GM06990 (cell line): ENCODE measurements around the gene LPP.

Experiments
- DNase-seq: peaks from one replicate; pipeline ENCODE4 v3.0.0-alpha.2; 2011; ENCODE audit not compliant: insufficient read length; ENCODE audit errors: extremely low read depth
- H3K27me3 ChIP-seq: replicated peaks from 2 replicates; pipeline ENCODE4 v1.6.0; 2011; ENCODE audit warnings: low read length; ENCODE audit not compliant: control insufficient read depth, insufficient read depth
- H3K36me3 ChIP-seq: 2 replicates; pipeline ENCODE4 v1.5.1; 2011; ENCODE audit warnings: low read length; ENCODE audit not compliant: control insufficient read depth, insufficient read depth
- H3K4me3 ChIP-seq: replicated peaks from 2 replicates; pipeline ENCODE4 v1.5.1; 2011; ENCODE audit warnings: low read depth, mild to moderate bottlenecking, control low read depth, low read length
- CTCF ChIP-seq: IDR thresholded peaks from 2 replicates; pipeline ENCODE4 v1.5.1; 2011; ENCODE audit warnings: low read length, control low read depth, mild to moderate bottlenecking, inconsistent platforms; ENCODE audit not compliant: insufficient read depth, poor library complexity, severe bottlenecking

The LPP gene

GRCh38 chr3:188269040-188269439 is 115.1 kb downstream of the LPP start:
- no peak for DNase-seq
- no peak for TF ChIP-seq CTCF
- no peaks in the 10 kb centered on the region for H3K36me3 ChIP-seq
- H3K4me3 ChIP-seq: no peak overlapping the region
- H3K27me3 ChIP-seq: peaks cover 2% of the 10 kb centered on the region

- no peak for TF ChIP-seq CTCF
- Histone ChIP-seq H3K4me3 (no peak overlapping the region), H3K36me3 (no peaks in the 10 kb centered on the region), H3K27me3 (peaks cover 2% of the 10 kb centered on the region)
- DNase-seq: no peak
Observed at GRCh38 chr3:188270423-188270972, 116.5 kb downstream of the LPP start.

GRCh38 chr3:188271226-188271914 is 117.4 kb downstream of the LPP start:
- Histone ChIP-seq H3K4me3 (no peak overlapping the region), H3K36me3 (no peaks in the 10 kb centered on the region), H3K27me3 (peaks cover 2% of the 10 kb centered on the region)
- no peak for TF ChIP-seq CTCF
- DNase-seq: no peak

GRCh38 chr3:188272481-188273372 is 118.8 kb downstream of the LPP start:
- no peaks in the 10 kb centered on the region for H3K36me3 ChIP-seq
- DNase-seq: no peak
- H3K4me3 ChIP-seq: no peak overlapping the region
- H3K27me3 ChIP-seq: no peaks in the 10 kb centered on the region; the same call in none of the 2 replicates
- no peak for TF ChIP-seq CTCF

- no peak for DNase-seq
- Histone ChIP-seq H3K36me3 (no peaks in the 10 kb centered on the region), H3K27me3 (no peaks in the 10 kb centered on the region; the same call in none of the 2 replicates), H3K4me3 (no peak overlapping the region)
- TF ChIP-seq CTCF: no peak
Observed at GRCh38 chr3:188274249-188274915, 120.4 kb downstream of the LPP start.
